Right lobe of liver (tissue), 4 donors: ENCODE measurements around the gene DCDC1.

Source experiments
- POLR2A ChIP-seq: fragments of 450-650 bp; IDR thresholded peaks from one replicate; pipeline ENCODE4 v1.6.1; 2017; ENCODE audit warnings: antibody characterized with exemption, mild to moderate bottlenecking
- TF ChIP-seq, protein P1 (sequence below), 4 donors: fragments of 200-600 bp in 3 of 4; fragments of 450-650 bp in 1 of 4; IDR thresholded peaks; one replicate each; pipeline versions ENCODE4 v1.5.1 to v1.8.0; 2016 to 2022; ENCODE audit warnings: antibody characterized with exemption in 4 of 4, mild to moderate bottlenecking in 2 of 4
- donor health status: DM: no; HTN: no; CAD: no.
- donor health status: DM: no; HTN: no; CAD: no.
- donor health status: DM: no; HTN: yes; CAD: no.

DNA sequence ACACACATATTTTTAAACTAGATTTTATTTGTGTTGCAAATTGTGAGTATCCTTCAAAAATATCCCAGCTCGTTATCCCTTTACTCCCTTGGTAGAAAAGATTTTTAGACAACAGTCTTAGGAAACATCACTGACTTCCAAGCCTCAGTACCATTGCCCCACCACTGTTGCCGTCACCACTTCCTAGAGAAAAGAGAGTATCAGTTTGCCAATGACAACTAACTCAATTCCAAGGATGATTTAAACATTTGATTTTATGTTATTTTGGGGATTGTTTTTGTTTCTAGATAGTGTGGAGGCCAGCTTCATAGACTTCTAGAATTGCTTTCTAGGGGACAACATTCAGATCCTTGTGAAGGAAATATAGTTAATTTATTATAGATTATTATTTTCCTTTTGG, 509.4 kb downstream of the DCDC1 start:
- TF ChIP-seq POLR2A = no peak
- TF ChIP-seq, protein P1, sequence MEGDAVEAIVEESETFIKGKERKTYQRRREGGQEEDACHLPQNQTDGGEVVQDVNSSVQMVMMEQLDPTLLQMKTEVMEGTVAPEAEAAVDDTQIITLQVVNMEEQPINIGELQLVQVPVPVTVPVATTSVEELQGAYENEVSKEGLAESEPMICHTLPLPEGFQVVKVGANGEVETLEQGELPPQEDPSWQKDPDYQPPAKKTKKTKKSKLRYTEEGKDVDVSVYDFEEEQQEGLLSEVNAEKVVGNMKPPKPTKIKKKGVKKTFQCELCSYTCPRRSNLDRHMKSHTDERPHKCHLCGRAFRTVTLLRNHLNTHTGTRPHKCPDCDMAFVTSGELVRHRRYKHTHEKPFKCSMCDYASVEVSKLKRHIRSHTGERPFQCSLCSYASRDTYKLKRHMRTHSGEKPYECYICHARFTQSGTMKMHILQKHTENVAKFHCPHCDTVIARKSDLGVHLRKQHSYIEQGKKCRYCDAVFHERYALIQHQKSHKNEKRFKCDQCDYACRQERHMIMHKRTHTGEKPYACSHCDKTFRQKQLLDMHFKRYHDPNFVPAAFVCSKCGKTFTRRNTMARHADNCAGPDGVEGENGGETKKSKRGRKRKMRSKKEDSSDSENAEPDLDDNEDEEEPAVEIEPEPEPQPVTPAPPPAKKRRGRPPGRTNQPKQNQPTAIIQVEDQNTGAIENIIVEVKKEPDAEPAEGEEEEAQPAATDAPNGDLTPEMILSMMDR (IDR thresholded peaks at IDR 0.05) = no peak
